Stimulated activated CD8-positive, alpha-beta memory T cell treated with anti-CD3 and anti-CD28 coated beads, Interleukin-7, amount 100 ng/mL, for 1 hour (primary cell): ENCODE measurements around the gene SLC24A2.

ENCODE experiments used
- DNase-seq, 2 donors: peaks; one replicate each; pipeline ENCODE4 v3.0.0-alpha.2; 2020; ENCODE audit warnings: low read depth in 2 of 2

Gene SLC24A2

DNA sequence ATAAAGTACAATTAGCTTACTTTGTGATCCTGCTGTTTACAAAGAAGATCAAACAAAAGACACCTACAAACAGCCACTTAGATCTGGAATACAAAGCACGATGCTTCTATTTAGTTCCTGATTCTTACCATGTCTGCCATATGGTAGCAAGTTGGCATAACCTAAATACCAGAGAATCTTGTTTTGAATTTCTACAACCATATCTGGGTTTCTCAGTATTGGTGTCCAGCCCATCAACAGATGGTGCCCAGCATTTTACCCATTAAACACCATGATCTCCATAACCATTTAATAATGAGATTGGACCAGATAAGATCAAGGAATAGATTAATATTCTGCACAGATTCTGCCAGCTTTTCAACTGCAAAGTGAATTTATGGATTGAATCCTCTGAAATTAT lies 29.8 kb downstream of the SLC24A2 start:
- DNase-seq, result no peak

DNA sequence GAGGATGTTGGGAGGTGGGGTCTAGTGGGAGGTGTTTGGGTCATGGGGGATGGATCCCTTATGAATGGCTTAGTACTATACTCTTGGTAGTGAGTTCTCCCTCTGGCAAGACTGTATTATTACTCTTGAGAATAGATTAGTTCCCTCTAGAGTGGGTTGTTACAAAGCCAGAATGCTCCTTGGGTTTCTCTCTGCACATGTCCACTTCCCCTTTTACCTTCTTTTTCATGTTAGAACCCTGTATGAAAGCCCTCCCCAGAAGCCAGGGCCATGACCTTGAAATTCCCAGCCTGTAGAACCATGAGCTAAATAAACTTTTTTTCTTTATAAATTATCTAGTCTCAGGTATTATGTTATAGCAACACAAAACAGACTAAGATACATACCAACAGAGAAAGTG lies 31.1 kb downstream of the SLC24A2 start:
- DNase-seq, result no peak

DNA sequence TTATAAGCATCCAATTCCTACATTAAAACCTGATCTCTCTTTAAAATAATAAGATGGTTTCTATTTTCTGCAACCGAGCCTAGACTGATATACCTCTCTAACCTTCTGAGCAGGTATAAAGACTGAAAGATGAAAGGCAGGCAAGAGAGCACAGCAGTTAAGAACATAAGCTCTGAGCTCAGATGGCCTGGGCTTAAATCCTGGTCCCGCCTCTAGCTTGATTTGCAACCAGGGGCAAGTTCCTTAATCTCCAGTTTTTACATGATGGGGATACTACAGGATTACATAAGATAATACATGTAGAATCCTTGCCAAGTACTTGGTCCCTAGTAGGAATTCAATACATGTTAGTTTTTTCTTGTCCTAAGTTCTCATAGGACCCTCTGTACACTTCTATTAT lies 33.9 kb downstream of the SLC24A2 start:
- DNase-seq, result no peak

DNA sequence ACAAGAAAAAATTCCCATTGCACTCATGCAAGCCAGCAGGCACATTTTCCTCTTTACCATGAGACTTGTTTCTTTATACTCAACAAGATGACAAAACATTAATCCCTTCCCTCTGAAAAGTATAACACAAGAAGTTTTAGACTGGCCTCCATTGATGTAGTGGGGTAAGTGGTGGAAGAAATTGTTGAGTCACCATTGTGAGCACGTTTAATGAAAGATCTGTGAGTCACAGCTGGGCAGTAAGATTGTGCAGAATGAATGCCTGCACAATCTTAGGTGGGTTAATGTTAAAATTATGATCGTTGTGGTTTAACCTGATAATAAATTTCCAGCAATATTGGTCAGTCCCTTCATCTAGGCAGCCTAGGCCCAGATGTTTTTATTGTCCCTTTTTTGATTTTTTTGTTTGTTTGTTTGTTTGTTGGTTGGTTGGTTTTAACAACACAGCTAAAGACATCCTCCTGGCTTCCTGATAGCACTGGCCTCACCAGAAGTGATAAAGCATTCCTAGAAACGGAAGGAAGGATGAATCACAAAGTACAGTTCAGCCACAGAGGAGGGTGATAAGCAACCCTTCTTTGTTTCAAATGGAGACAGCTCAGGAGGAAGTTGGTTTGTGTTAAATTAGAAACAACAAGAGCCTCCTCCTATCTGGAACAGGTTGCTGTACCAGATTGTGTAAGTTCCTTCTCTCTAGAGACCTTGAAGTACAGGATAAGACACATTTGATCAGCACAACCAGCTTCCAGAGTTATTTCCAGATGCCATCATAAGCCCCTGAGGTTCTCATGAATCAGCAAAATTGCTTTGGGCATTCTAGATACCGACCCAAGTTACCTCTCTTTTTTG lies 40.3 kb downstream of the SLC24A2 start:
- no peak for DNase-seq

DNA sequence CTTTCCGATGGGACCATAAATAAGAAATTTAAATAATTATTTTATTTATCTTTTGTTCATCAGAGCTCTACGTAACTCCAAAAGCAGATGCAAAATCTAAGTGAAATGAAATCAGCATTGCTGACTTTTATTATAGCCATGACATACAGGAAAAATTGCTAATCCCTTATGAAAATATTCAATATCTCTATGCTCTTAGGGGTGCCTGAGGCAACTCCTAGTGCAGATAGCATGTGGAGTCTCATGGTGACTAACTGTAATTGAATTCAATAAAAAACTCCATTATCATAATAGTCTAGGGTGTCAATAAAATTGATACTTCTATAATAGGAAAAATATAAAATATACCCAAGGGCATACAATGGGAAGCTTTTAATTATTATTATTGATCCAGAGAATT lies 42.6 kb downstream of the SLC24A2 start:
- no peak for DNase-seq

DNA sequence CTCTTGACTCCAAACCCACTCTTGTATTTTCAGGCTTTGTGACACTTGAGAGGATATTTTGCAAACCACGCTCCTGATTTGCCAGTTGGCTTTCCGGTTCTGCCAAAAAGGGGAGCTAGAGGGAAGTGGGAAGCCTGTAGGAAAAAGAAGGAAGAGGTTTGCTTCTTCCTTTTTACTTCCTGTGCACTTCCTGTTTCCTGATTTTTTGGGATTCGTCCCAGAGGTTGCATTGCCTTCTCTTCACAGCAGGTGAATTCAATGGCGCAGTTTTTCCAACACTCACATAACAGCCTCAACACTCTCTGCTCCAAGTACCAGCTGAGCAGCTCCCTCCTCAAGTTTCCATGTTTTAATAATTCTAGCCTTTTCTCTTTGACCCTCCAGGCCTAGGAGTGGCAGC lies 47.7 kb downstream of the SLC24A2 start:
- no peak for DNase-seq
